Measurements from ENCODE around the gene DYSF.

- TF ChIP-seq, protein P1, sequence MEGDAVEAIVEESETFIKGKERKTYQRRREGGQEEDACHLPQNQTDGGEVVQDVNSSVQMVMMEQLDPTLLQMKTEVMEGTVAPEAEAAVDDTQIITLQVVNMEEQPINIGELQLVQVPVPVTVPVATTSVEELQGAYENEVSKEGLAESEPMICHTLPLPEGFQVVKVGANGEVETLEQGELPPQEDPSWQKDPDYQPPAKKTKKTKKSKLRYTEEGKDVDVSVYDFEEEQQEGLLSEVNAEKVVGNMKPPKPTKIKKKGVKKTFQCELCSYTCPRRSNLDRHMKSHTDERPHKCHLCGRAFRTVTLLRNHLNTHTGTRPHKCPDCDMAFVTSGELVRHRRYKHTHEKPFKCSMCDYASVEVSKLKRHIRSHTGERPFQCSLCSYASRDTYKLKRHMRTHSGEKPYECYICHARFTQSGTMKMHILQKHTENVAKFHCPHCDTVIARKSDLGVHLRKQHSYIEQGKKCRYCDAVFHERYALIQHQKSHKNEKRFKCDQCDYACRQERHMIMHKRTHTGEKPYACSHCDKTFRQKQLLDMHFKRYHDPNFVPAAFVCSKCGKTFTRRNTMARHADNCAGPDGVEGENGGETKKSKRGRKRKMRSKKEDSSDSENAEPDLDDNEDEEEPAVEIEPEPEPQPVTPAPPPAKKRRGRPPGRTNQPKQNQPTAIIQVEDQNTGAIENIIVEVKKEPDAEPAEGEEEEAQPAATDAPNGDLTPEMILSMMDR (IDR thresholded peaks at IDR 0.05): no peak
- no peak for TF ChIP-seq ZFX (IDR thresholded peaks at IDR 0.05; ENCODE audit: borderline replicate concordance)
Observed at GRCh38 chr2:71613403-71613952, 160.1 kb downstream of the DYSF start.

Data from 22Rv1 (cell line).